Upper lobe of left lung (tissue), 4 donors: ENCODE results near the gene PCSK5.

Experiments used
- CTCF ChIP-seq, 6 experiments: fragments of 450-650 bp in 4 of 6; fragments of 200-600 bp in 2 of 6; sonication (generic) in 2 of 6; IDR thresholded peaks; one replicate each; pipeline ENCODE4 v1.5.1; 2016 to 2019; ENCODE audit warnings: antibody characterized with exemption in 6 of 6
- POLR2A ChIP-seq, 4 donors: fragments of 450-650 bp; IDR thresholded peaks; one replicate each; pipeline ENCODE4 v1.5.1; 2016 to 2017; ENCODE audit warnings: antibody characterized with exemption in 4 of 4, mild to moderate bottlenecking in 2 of 4

DNA sequence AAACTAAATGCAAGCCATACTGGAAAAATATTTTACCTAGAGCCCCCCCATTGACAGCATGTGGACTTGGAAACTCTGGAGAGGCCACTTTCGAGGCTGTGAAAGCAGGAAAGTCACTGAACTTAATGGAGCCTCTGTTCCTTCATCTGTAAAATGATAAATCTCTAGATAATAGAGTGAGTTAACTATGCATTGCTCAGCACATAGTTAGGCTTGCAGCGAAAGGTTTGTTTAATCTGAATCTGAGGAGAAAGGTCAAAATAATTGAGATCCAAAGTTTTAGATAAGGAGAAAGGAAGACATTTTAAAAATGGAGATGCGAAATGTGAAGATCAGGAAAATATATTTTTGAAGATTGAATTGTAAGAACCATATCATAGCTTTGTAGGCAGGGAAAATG lies 4.6 kb downstream of the PCSK5 start:
- TF ChIP-seq CTCF (IDR thresholded peaks at IDR 0.05) (no peak), POLR2A (IDR thresholded peaks at IDR 0.05) (no peak)
